Breast epithelium (tissue), 3 donors: ENCODE results near the gene AOPEP.

ENCODE experiments used
- CTCF ChIP-seq, 3 donors: fragments of 450-650 bp; IDR thresholded peaks; one replicate each; pipeline ENCODE4 v1.5.1; 2016 to 2017; ENCODE audit warnings: antibody characterized with exemption in 3 of 3, mild to moderate bottlenecking in 3 of 3, moderate library complexity in 3 of 3
- POLR2A ChIP-seq: fragments of 450-650 bp; IDR thresholded peaks from one replicate; pipeline ENCODE4 v1.6.1; 2016; ENCODE audit warnings: antibody characterized with exemption, mild to moderate bottlenecking, moderate library complexity

GRCh38 chr9:94928691-94929368 is 202.3 kb downstream of the AOPEP start:
- TF ChIP-seq CTCF (IDR thresholded peaks at IDR 0.05) (no peak), POLR2A (no peak)
